GM12873 (cell line): Measurements from ENCODE around the gene CELF5.

Experiments used
- CTCF ChIP-seq: IDR thresholded peaks from 2 replicates; pipeline ENCODE4 v1.5.1; 2012; ENCODE audit warnings: low read depth, mild to moderate bottlenecking, moderate library complexity, low read length, control low read depth; ENCODE audit not compliant: insufficient read depth; ENCODE audit errors: missing control alignments

CELF5 gene

DNA sequence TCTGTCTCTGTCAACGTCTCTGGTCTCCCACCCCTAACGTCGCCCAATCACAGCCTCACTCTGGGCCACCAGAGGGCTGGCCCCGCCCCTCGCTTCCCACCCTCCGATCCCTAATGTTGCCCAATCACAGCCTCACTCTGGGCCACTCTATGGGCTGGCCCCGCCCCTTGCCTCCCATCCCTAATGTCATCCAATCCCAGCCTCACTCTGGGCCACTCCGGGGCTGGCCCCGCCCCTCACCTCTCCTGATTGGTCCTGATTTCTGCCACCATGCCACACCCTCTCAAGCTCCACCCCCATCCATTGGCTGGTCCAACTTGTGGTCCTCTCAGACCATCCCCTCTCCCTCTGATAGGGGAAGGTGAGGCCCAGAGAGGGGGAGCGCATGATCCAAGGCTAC is 24.9 kb downstream of the CELF5 start:
- TF ChIP-seq CTCF = no peak

GRCh38 chr19:3250675-3251074 is 26.2 kb downstream of the CELF5 start:
- peak; percentile 87 for TF ChIP-seq CTCF

DNA sequence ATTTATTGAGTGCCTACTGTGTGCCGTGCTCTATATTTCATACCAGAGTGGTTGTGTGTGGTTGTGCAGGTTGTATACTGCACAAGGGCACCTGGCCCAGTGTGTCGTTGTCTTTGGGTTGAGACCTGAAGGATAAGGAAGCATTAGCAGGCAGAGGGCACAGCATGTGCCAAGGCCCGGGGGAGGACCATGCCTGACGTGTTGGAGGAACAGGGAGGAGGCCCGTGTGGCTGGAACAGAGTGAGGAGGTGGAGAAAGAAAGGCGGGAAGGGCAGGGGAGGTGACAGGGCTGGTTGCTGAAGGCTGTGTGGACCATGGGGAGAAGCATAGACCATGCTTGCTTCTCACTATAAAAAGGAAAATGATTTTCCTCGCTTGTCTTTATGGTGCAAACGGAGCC is 26.8 kb downstream of the CELF5 start:
- no peak for TF ChIP-seq CTCF

GRCh38 chr19:3252650-3253049 is 28.2 kb downstream of the CELF5 start:
- TF ChIP-seq CTCF = no peak

DNA sequence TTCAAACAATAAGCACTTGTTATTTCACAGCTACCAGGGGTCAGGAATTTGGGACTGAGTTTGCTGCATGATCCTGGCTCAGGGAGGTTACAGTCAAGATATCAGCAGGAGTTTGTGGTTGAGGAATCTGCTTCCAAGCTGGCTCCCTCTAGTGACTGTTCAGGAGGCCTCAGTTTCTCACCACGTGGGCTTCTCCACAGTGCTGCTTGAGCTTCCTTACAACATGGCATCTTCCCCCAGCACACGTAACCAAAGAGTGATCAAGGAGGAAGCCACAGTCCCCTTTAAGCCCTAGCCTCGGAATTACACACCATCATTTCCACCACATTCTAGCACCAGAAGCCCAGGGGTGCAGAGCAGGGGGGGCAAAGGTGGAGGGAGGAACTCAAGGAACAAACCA is 28.8 kb downstream of the CELF5 start:
- peak; percentile 23 for TF ChIP-seq CTCF

DNA sequence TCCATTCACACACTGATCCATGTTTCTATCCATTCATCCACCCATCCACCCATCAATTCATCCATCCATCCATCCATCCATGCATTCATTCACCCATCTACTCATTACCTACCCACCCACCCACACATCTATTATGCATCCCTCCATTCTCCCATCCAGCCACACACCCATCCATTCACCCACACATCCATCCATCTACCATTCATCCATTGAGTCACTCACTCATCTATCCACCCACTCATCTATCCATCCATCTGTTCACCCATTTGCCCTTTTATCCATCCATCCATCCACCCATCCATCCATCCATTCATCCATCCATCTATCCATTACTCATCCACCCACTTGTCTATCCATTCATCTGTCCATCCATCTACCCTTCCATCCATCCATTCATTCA is 30.1 kb downstream of the CELF5 start:
- no peak for TF ChIP-seq CTCF

GRCh38 chr19:3257071-3257470 is 32.6 kb downstream of the CELF5 start:
- TF ChIP-seq CTCF = no peak
